Medulla oblongata (tissue), 1 donor: ENCODE results near the gene TNFRSF9.
"Not testable (repeated sequence)": the region's sequence is repeated elsewhere in the genome, so short reads cannot be mapped to it uniquely, and the experiment has no call there.

Experiments
- DNase-seq: peaks from one replicate; pipeline ENCODE4 v3.0.0-alpha.2; 2015; ENCODE audit errors: extremely low spot score

TNFRSF9 gene

DNA sequence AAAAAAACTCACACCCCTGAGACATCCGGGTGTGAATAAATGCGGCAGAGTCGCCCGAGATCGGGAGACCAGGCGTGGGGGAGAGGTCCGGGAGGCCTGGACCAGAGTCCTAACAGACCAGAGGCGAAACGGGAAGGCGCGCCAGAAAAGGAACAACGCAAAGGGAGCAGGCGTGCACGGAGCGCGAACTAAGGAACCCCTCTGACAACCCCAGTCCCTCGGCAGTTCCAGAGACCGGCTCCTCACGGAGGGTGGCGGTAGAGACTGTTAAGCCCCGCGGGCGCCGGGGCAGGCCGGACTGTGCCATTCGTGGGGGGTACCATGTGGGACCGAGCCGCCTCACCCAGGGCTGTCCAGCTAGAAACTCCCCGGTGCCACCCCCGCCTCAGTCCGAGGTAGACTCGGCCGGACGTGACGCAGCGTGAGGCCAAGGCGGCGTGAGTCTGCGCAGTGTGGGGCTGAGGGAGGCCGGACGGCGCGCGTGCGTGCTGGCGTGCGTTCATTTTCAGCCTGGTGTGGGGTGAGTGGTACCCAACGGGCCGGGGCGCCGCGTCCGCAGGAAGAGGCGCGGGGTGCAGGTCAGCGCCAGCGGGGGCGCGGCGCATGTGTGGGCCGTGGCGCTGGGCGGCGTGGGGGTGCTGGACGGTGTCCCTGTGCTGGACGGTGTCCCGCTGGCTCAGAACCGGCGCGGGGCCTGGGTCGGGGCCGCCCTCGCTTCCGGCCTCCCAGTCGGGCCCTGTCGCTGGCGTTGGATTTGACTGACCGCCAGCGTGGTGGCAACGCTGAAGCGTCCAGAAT, 20.8 kb upstream of the TNFRSF9 start, which contains the start of gene PARK7:
PARK7 (plus strand) TSS at position 496 of the 798 bp plus-strand sequence. CDS start 1,075 bp downstream, outside the sequence.
- peak; percentile 99 for DNase-seq

GRCh38 chr1:7960867-7961215, 20.2 kb upstream of the TNFRSF9 start:
- DNase-seq = no peak

- no peak for DNase-seq
Measured at GRCh38 chr1:7960165-7960564, 19.5 kb upstream of the TNFRSF9 start.

GRCh38 chr1:7956218-7957032, 15.8 kb upstream of the TNFRSF9 start:
- DNase-seq = no peak

DNA sequence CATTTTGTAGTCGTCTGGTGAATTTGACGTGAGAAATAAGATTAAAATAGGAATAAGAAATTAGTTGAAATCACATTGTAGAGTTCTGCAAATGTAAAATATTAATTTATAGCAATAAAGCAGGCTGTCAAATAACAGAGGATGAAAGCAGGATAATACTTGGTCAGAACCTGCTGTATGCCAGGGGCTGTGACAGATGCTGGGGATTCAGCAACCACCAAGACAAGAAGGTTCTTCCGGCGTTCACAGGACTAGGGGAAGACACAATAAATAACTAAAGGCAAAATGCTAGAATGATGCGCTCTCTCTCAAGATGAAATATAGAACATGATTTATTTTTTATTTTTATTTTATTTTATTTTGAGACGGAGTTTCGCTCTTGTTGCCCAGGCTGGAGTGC, 14.0 kb upstream of the TNFRSF9 start:
- DNase-seq = no peak

DNA sequence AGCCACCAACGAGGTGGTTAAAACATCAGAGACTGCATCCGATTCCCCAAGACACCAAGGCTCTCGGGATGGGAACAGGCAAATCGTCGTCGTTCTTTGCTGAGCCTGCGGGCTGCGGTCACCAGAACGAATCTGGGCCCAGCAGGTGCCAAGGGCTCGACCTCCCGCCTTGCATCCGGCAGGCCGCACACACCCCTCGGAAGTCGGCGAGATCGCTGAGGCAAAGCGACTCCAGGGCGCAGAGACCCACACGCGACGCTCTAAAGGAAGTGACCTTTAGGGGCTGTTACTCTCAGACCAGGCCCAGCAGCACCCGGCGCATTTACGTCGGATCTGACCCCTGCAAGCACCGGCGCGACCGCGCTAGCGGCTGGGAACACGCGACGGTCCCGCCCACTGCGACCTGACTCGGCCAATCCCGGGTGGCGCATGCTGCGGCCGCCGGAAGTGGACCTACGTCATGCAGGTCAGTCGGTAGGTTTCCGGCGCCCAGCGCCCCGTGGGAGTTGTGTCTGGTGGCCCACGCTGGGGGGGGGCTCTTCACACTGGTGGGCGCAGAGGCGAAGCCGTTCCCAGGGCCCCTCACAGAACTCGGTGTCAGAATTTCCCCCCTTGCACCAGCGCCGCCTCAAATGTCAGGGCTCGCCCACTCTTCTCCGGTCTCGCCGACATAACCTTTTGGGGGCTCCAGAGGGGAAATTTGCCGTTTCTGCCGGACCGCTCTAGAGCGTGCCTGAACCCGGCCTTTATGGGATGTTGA, 13.4 kb upstream of the TNFRSF9 start:
- peak; percentile 97 for DNase-seq

DNA sequence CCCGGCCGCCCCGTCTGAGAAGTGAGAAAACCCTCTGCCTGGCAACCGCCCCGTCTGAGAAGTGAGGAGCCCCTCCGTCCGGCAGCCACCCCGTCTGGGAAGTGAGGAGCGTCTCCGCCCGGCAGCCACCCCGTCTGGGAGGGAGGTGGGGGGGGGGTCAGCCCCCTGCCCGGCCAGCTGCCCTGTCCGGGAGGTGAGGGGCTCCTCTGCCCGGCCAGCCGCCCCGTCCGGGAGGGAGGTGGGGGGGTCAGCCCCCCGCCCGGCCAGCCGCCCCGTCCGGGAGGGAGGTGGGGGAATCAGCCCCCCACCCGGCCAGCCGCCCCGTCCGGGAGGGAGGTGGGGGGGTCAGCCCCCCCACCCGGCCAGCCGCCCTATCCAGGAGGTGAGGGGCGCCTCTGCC, 12.2 kb upstream of the TNFRSF9 start:
- not testable (repeated sequence) for DNase-seq

- no peak for DNase-seq
Measured at GRCh38 chr1:7948960-7949359, 8.3 kb upstream of the TNFRSF9 start.

DNA sequence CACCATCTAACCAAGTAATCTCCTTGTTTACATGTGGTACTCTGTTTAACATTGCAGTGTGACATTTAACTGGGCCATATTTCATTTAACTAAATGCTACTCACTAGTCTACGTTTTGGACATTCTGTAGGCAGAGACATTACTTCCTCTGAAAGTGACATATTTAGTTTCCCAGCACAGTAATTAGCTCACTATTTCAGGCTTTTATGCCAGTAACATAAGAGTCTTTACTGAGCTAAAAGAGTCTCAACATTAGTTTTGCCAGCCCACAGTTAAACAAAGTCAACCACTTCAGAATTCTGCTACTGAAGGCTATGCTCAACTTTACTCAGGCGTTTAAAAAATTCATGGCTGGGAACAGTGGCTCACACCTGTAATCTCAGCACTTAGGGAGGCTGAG, 2.6 kb upstream of the TNFRSF9 start:
- DNase-seq = no peak

- peak; percentile 55 for DNase-seq
Measured at GRCh38 chr1:7942214-7942921, 1.7 kb upstream of the TNFRSF9 start.

DNA sequence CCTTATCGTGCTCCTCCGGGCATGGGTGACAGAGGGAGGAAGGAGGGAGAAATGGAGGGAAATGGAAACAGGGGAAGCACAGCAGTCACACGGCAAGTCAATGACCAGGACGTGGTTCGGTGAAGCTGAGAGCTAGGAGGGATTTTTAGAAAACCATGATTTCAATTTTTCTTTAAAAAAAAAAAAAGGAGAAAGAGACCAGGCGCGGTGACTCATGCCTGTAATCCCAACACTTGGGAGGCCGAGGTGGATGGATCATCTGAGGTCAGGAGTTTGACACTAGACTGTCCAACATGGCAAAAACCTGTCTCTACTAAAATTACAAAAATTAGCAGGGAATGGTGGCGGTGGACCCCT, 776 bp upstream of the TNFRSF9 start:
- DNase-seq = no peak

DNA sequence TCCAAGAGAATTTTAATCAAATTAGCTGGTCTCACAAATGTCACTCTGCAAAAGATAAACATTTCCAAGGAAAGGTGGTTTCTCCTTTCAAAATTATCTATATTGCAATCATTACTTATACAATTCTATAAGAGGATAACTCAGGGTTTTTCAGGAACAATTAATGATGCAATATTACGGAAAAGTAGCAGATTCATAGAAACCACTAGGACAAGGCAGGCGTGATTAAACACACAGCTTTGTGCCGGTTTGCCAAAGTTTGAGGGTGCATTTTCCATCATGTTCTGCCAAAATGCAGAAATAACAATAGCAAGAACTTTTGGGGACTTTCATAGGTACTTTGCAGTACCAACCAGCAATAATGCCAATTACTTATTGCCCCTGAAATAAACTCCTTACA, 605 bp downstream of the TNFRSF9 start:
- DNase-seq = no peak

DNA sequence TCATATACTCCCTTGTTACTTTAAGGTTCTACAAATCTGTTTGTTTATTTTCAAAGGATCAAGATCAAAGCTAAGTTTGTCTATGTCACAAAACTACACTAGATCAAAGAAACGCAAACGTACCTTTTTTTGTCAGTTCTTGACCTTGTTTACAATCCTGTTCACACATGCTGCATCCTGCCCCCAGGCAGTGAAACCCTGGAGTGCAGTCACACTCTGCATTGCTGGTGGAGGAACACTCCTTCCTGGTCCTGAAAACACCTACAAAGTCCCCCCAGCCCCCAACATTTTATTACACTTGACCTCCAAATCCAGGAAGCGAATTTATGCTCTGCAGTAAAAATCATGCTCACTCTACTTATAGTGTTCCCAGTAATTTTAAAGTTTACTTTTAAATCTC, 2.6 kb downstream of the TNFRSF9 start:
- DNase-seq = no peak

DNA sequence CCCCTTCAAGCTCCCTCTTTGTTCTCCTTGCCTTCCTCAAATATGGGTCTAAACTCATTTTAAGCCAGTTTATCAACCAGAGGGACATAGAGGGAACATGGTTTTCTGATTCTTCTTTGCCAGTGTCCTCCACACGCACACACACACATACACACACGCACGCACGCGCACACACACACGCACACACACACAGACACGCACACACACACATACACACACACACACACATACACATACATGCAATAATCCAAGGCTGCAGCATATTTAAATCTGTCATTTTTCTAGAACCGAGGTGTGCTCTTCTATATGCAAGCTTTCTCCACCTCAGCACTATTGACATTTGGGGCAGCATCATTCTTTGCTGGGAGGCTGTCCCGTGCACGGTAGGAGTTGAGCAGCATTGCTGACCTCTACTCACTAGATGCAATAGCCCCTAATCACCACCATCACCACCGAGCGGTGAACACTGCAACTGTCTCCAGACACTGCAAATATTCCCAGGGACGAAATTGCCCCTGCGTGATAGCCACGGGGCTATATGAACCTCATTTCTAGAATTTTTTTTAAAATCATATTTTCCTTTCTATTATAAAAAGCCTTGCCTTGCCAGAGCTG, 8.0 kb downstream of the TNFRSF9 start:
- no peak for DNase-seq

- DNase-seq = no peak
Measured at GRCh38 chr1:7931446-7931812, 9.2 kb downstream of the TNFRSF9 start.

GRCh38 chr1:7930645-7931445, 9.8 kb downstream of the TNFRSF9 start:
- no peak for DNase-seq

- DNase-seq = no peak
Measured at GRCh38 chr1:7929637-7930036, 11.0 kb downstream of the TNFRSF9 start.

- no peak for DNase-seq
Measured at GRCh38 chr1:7928247-7928646, 12.4 kb downstream of the TNFRSF9 start.

DNA sequence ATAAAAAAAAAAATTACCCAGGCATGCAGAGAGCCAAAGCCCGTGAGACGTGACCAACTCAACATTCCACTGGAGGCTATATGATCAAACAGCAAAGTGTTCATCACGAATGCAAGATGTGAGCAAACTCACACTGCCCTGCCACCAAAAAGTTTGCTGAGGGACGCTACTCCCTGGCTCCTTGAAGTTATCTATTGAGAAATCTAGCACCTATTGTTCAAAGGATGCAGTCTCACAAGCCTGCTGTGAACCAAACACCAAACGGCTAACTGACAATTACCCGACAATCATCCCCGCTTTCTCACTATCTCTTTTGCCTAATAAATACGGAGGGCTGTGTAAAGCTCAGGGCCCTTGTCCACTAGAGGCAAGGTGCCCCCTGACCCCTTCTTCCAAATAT, 13.6 kb downstream of the TNFRSF9 start:
- not testable (repeated sequence) for DNase-seq

DNA sequence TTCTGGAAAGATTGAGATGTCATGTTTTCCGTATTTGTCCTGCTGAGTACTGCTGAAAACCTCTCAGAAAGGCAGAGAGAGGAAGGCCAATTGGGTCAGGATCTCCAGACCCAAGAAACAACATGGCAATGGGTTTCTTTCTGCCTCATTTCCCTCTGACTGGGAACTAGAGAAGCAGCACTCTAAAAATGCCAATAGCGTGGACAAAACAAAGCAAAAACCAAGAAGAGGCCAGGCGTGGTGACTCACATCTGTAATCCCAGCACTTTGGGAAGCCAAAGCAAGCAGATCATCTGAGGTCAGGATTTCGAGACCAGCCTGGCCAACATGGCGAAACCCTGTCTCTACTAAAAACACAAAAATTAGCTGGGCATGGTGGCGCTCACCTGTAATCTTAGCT, 18.3 kb downstream of the TNFRSF9 start:
- DNase-seq = no peak

GRCh38 chr1:7921796-7922195, 18.8 kb downstream of the TNFRSF9 start:
- DNase-seq = no peak
